ENCODE data around the gene TMEM167B. TPM values are rescaled to one million over a fixed set of nuclear protein-coding genes. Genes with fewer than 3 reads are reported as not detected.

Gene TMEM167B
- total and polyA plus RNA-seq, 7 donors: 19.8 to 56.0 (median 30.8) TPM

- no peak for TF ChIP-seq CTCF (IDR thresholded peaks at IDR 0.05)
- H3K9me3 ChIP-seq: no peaks in the 10 kb centered on the region
- whole genome bisulfite sequencing, 3 donors: 2 to 3% (median 2%) methylated on average over 13 of the region's 13 CpGs
- H3K27ac ChIP-seq: peak overlapping the region; percentile 99
- peak; percentile 49 to 75 (median 62) for ATAC-seq
- DNase-seq: no peak
- intact Hi-C loops (cut with DNase I): loop anchor here (5.0 kb wide), 1 partner anchor 49 kb away; the partner anchor contains the start of gene WDR47 (in 2 of the 2)
- peak overlapping the region; percentile 92 for H3K4me3 ChIP-seq
- peaks cover 6 to 38% of the 10 kb centered on the region in 2 donors for H3K36me3 ChIP-seq (ENCODE audit: insufficient read depth in 1 of 2, low read depth in 1 of 2)
- H3K4me1 ChIP-seq: peaks cover 39% of the 10 kb centered on the region
- no peaks in the 10 kb centered on the region for H3K27me3 ChIP-seq (ENCODE audit: insufficient read depth in 3 of 3, low read length in 2 of 3)
Observed at GRCh38 chr1:109091078-109091838, 694 bp downstream of the TMEM167B start.

GRCh38 chr1:109091839-109092193 is 1.3 kb downstream of the TMEM167B start:
- 4 to 11% (median 6%) methylated on average over 1 of the region's 1 CpG for WGBS, 3 donors
- ATAC-seq: no peak
- Histone ChIP-seq H3K27me3 (ENCODE audit: insufficient read depth in 3 of 3, low read length in 2 of 3) (no peaks in the 10 kb centered on the region), H3K4me3 (peak overlapping the region; percentile 92), H3K27ac (peak overlapping the region; percentile 99), H3K9me3 (no peaks in the 10 kb centered on the region), H3K36me3 (ENCODE audit: insufficient read depth in 1 of 2, low read depth in 1 of 2) (peaks cover 6 to 43% of the 10 kb centered on the region in 2 donors), H3K4me1 (peaks cover 45% of the 10 kb centered on the region)
- no peak for TF ChIP-seq CTCF (IDR thresholded peaks at IDR 0.05)
- DNase-seq: no peak
- intact Hi-C loops (cut with DNase I): loop anchor here (5.0 kb wide), 1 partner anchor 50 kb away; the partner anchor contains the start of gene WDR47 (in 2 of the 2)

- Histone ChIP-seq H3K4me3 (no peak overlapping the region), H3K9me3 (no peaks in the 10 kb centered on the region), H3K4me1 (peaks cover 50% of the 10 kb centered on the region), H3K27ac (peak overlapping the region; percentile 67), H3K36me3 (ENCODE audit: insufficient read depth in 1 of 2, low read depth in 1 of 2) (peaks cover 6 to 52% of the 10 kb centered on the region in 2 donors), H3K27me3 (ENCODE audit: insufficient read depth in 3 of 3, low read length in 2 of 3) (no peaks in the 10 kb centered on the region)
- TF ChIP-seq CTCF (IDR thresholded peaks at IDR 0.05): no peak
- 51 to 70% (median 55%) methylated on average over 7 of the region's 7 CpGs for WGBS, 3 donors
- intact Hi-C loops (cut with DNase I): loop anchor here (5.0 kb wide), 1 partner anchor 52 kb away; the partner anchor contains the start of gene WDR47 (in 2 of the 2)
- DNase-seq (no peak), ATAC-seq (no peak)
Observed at GRCh38 chr1:109094377-109094803, 3.8 kb downstream of the TMEM167B start.

- Histone ChIP-seq H3K27me3 (ENCODE audit: insufficient read depth in 3 of 3, low read length in 2 of 3) (no peaks in the 10 kb centered on the region), H3K9me3 (no peaks in the 10 kb centered on the region), H3K36me3 (ENCODE audit: insufficient read depth in 1 of 2, low read depth in 1 of 2) (peaks cover 6 to 52% of the 10 kb centered on the region in 2 donors), H3K4me1 (peaks cover 50% of the 10 kb centered on the region), H3K27ac (peak overlapping the region; percentile 67), H3K4me3 (no peak overlapping the region)
- no peak for ATAC-seq
- 43 to 77% (median 67%) methylated on average over 1 of the region's 1 CpG for WGBS, 3 donors
- DNase-seq: no peak
- no peak for TF ChIP-seq CTCF (IDR thresholded peaks at IDR 0.05)
- intact Hi-C loops (cut with DNase I): loop anchor here (5.0 kb wide), 1 partner anchor 53 kb away; the partner anchor contains the start of gene WDR47 (in 2 of the 2)
Observed at GRCh38 chr1:109094871-109095270, 4.3 kb downstream of the TMEM167B start.

Measured in psoas muscle (tissue), 8 donors.